OCI-LY1 (cell line): ENCODE data around the gene MID1.

Source experiments
- H2AFZ ChIP-seq: fragments of 200-600 bp; sonication (generic), shearing (Covaris generic); 2 replicates; pipeline ENCODE4 v1.6.0; 2014; ENCODE audit warnings: antibody characterized with exemption, mild to moderate bottlenecking, low read length
- H3F3A ChIP-seq: fragments of 200-600 bp; sonication (generic), shearing (Covaris generic); 2 replicates; pipeline ENCODE4 v1.6.0; 2014; ENCODE audit warnings: mild to moderate bottlenecking, antibody characterized with exemption, low read length, moderate library complexity; ENCODE audit not compliant: insufficient read depth
- H3K27ac ChIP-seq: fragments of 200-600 bp; sonication (generic); 2 replicates; pipeline ENCODE4 v1.5.1; 2014; ENCODE audit warnings: low read length, mixed run types, mild to moderate bottlenecking, low read depth; ENCODE audit not compliant: poor library complexity, severe bottlenecking
- H3K27me3 ChIP-seq: fragments of 200-600 bp; sonication (generic); 2 replicates; pipeline ENCODE4 v1.6.0; 2014; ENCODE audit warnings: antibody characterized with exemption, mild to moderate bottlenecking, low read length, moderate library complexity; ENCODE audit not compliant: insufficient read depth
- H3K36me3 ChIP-seq: fragments of 200-600 bp; sonication (generic); 2 replicates; pipeline ENCODE4 v1.6.1; 2014; ENCODE audit warnings: mild to moderate bottlenecking, antibody characterized with exemption, low read length, moderate library complexity, mixed read lengths; ENCODE audit not compliant: insufficient read depth
- H3K4me1 ChIP-seq: fragments of 200-600 bp; sonication (generic); 2 replicates; pipeline ENCODE4 v1.5.1; 2014; ENCODE audit warnings: mild to moderate bottlenecking, low read length, moderate library complexity; ENCODE audit not compliant: insufficient read depth, severe bottlenecking
- H3K4me2 ChIP-seq: fragments of 200-600 bp; sonication (generic), shearing (Covaris generic); 2 replicates; pipeline ENCODE4 v1.6.1; 2014; ENCODE audit warnings: low read length
- H3K4me3 ChIP-seq: fragments of 200-600 bp; sonication (generic); 2 replicates; pipeline ENCODE4 v1.5.1; 2014; ENCODE audit warnings: low read length, low read depth, mild to moderate bottlenecking, mixed read lengths; ENCODE audit not compliant: poor library complexity, severe bottlenecking
- H3K79me2 ChIP-seq: fragments of 200-600 bp; shearing (Covaris generic); 2 replicates; pipeline ENCODE4 v1.6.1; 2016; ENCODE audit warnings: mixed run types, low read length, mixed read lengths; ENCODE audit not compliant: insufficient read depth
- H3K9ac ChIP-seq: fragments of 200-600 bp; sonication (generic), shearing (Covaris generic); 2 replicates; pipeline ENCODE4 v1.6.1; 2014; ENCODE audit warnings: mild to moderate bottlenecking, low read length, mixed read lengths
- H3K9me2 ChIP-seq: fragments of 200-600 bp; sonication (generic), shearing (Covaris generic); 2 replicates; pipeline ENCODE4 v1.6.1; 2014; ENCODE audit warnings: low read depth, mild to moderate bottlenecking, low read length, mixed read lengths
- H3K9me3 ChIP-seq: fragments of 200-600 bp; shearing (Covaris generic); 2 replicates; pipeline ENCODE4 v1.6.1; 2014; ENCODE audit warnings: low read length, mixed read lengths
- H4K20me1 ChIP-seq: fragments of 200-600 bp; sonication (generic), shearing (Covaris generic); 2 replicates; pipeline ENCODE4 v1.6.0; 2016; ENCODE audit warnings: mild to moderate bottlenecking, low read length; ENCODE audit not compliant: insufficient read depth
- EZH2 ChIP-seq: fragments of 200-600 bp; sonication (generic), shearing (Covaris generic); IDR thresholded peaks from 2 replicates; pipeline ENCODE4 v1.8.0; 2017; ENCODE audit warnings: borderline replicate concordance, mixed run types, mild to moderate bottlenecking, antibody characterized with exemption, low read length, moderate library complexity, mixed read lengths
- TF ChIP-seq, protein P1 (sequence below): fragments of 200-600 bp; sonication (generic), shearing (Covaris generic); IDR thresholded peaks from 2 replicates; pipeline ENCODE4 v1.5.1; 2017; ENCODE audit warnings: mild to moderate bottlenecking, antibody characterized with exemption, low read length, moderate library complexity, mixed read lengths

Gene MID1

DNA sequence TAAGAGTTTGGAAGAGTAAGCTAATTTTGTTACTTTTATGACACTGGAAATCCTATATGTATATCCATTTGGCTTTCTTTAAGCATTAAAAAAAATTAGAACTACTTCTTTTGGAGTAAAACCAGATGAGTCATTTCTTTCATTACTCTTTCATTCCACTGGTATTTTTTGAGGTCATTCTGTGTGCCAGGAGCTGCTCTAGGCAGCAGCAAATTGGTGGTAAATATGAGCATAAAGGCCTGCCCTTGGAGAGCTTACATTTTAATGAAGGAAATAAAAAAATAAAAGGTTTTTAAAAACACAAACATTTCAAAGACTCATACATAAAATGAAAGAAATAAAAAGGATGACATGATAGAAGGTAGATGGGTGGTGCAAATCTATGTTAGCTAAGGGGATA, 37.4 kb downstream of the MID1 start:
- Histone ChIP-seq H3K4me1 (no peaks in the 10 kb centered on the region), H3K27ac (no peak overlapping the region)

DNA sequence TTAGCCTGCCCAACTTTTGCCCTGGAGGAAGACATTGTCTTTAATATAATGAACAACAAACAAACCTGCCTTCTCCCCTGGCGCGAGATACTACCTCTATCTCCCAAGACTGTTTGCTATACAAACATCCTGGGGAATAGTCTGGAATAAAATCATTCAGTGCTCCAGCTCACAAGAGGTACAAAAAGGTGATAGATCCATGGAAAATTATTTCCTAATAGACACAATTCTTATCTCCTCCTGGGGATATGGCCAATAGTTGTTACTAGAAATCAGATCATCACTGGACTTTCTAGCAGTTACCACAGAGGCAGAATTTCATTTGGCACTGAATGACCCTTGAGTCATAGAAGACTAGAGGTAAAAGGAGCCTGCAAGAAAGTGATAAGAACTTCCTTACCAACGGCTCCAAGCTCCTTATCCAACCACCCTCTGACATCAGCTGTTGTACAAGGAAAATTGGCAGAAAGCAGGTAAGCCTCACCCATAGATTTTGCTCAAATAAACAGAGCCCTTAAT, 38.1 kb downstream of the MID1 start:
- no peaks in the 10 kb centered on the region for H3K27me3 ChIP-seq
- H4K20me1 ChIP-seq, result no peaks in the 10 kb centered on the region
- H3K9me3 ChIP-seq, result no peaks in the 10 kb centered on the region
- no peaks in the 10 kb centered on the region for H3K4me1 ChIP-seq
- no peak overlapping the region for H3K9ac ChIP-seq
- H3K4me3 ChIP-seq, result no peak overlapping the region
- no peaks in the 10 kb centered on the region for H3F3A ChIP-seq
- no peak overlapping the region for H3K27ac ChIP-seq
- H3K4me2 ChIP-seq, result no peak overlapping the region
- TF ChIP-seq, protein P1, sequence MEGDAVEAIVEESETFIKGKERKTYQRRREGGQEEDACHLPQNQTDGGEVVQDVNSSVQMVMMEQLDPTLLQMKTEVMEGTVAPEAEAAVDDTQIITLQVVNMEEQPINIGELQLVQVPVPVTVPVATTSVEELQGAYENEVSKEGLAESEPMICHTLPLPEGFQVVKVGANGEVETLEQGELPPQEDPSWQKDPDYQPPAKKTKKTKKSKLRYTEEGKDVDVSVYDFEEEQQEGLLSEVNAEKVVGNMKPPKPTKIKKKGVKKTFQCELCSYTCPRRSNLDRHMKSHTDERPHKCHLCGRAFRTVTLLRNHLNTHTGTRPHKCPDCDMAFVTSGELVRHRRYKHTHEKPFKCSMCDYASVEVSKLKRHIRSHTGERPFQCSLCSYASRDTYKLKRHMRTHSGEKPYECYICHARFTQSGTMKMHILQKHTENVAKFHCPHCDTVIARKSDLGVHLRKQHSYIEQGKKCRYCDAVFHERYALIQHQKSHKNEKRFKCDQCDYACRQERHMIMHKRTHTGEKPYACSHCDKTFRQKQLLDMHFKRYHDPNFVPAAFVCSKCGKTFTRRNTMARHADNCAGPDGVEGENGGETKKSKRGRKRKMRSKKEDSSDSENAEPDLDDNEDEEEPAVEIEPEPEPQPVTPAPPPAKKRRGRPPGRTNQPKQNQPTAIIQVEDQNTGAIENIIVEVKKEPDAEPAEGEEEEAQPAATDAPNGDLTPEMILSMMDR, result no peak
- no peak for TF ChIP-seq EZH2
- no peaks in the 10 kb centered on the region for H3K79me2 ChIP-seq
- no peak overlapping the region for H2AFZ ChIP-seq
- H3K9me2 ChIP-seq, result no peaks in the 10 kb centered on the region
- H3K36me3 ChIP-seq, result no peaks in the 10 kb centered on the region

More for the DNA sequence above, 37.4 kb downstream of the MID1 start:
- H2AFZ ChIP-seq, result no peak overlapping the region
- no peaks in the 10 kb centered on the region for H3K9me3 ChIP-seq
- H4K20me1 ChIP-seq, result no peaks in the 10 kb centered on the region
- no peak overlapping the region for H3K4me2 ChIP-seq
- no peaks in the 10 kb centered on the region for H3F3A ChIP-seq
- no peak overlapping the region for H3K4me3 ChIP-seq
- no peaks in the 10 kb centered on the region for H3K79me2 ChIP-seq
- TF ChIP-seq EZH2, result no peak
- TF ChIP-seq, protein P1, result no peak
- H3K9ac ChIP-seq, result no peak overlapping the region
- no peaks in the 10 kb centered on the region for H3K27me3 ChIP-seq
- no peaks in the 10 kb centered on the region for H3K36me3 ChIP-seq
- H3K9me2 ChIP-seq, result no peaks in the 10 kb centered on the region

DNA sequence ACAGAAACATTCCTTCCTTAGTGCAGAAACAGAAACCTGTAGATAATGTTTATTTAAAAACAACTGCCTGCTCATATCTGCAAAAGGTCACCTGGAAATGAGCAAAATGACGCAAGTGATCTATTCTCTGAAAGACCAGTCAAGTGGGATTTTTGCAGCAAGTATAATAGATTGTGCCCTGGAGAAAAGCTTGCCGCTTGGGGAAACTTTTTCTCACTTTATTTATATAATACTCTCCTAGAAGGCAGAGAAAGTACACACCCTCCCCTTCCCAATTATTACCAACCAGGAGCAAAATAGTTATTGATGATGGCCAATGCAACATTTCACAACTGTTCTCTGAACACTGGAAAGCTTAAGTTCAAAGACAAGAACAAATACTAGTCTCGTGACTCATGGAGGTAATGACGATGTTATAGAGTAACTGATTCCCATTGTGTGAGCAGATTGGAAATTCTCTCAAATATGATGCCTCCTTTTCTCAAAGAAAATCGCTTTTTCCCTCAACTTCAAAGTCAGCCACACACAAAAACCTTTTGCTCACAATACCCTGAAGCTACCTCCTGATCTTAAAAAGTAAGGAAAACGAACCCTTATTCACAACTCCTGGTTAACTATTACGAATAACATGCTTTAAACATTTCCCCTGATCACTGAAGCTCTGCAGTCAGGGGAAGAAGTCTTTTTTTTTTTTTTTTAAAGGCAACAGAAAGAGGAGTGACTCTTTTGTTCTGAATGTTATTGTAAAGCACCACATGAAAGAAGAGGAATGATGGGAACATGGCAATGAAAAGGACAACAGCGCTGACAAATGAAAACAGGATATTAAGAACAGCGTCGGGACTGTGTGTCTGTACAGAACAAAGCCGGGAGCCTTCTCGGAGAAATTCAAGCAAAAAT, 41.0 kb downstream of the MID1 start:
- no peaks in the 10 kb centered on the region for H3K4me1 ChIP-seq
- no peak overlapping the region for H3K4me3 ChIP-seq
- no peak overlapping the region for H3K9ac ChIP-seq
- H3K36me3 ChIP-seq, result no peaks in the 10 kb centered on the region
- no peaks in the 10 kb centered on the region for H3K9me3 ChIP-seq
- no peaks in the 10 kb centered on the region for H3F3A ChIP-seq
- H2AFZ ChIP-seq, result no peak overlapping the region
- no peak for TF ChIP-seq EZH2
- TF ChIP-seq, protein P1, result no peak
- H3K27ac ChIP-seq, result no peak overlapping the region
- H3K4me2 ChIP-seq, result no peak overlapping the region
- no peaks in the 10 kb centered on the region for H4K20me1 ChIP-seq
- no peaks in the 10 kb centered on the region for H3K79me2 ChIP-seq
- H3K27me3 ChIP-seq, result no peaks in the 10 kb centered on the region
- no peaks in the 10 kb centered on the region for H3K9me2 ChIP-seq
